ENCODE measurements around the gene ZNF90.

GRCh38 chr19:20154636-20155035 lies 76.8 kb downstream of the ZNF90 start:
- TF ChIP-seq CBFB (CRISPR knock-in tag; IDR thresholded peaks at IDR 0.05; ENCODE audit: low read depth) (no peak), RORB (CRISPR knock-in tag; IDR thresholded peaks at IDR 0.05) (no peak), GRHL2 (CRISPR knock-in tag; IDR thresholded peaks at IDR 0.05; ENCODE audit: insufficient replicate concordance, severe bottlenecking) (no peak)
